Activated CD8-positive, alpha-beta memory T cell treated with anti-CD3 and anti-CD28 coated beads, Interleukin-2, amount 50 U/mL, for 4 hours (primary cell): Measurements from ENCODE around the gene ZSWIM8.
"Not testable (repeated sequence)": the region's sequence is repeated elsewhere in the genome, so short reads cannot be mapped to it uniquely, and the experiment has no call there.

Experiments used
- DNase-seq: peaks from one replicate; pipeline ENCODE4 v3.0.0-alpha.2; 2020

ZSWIM8 gene

DNA sequence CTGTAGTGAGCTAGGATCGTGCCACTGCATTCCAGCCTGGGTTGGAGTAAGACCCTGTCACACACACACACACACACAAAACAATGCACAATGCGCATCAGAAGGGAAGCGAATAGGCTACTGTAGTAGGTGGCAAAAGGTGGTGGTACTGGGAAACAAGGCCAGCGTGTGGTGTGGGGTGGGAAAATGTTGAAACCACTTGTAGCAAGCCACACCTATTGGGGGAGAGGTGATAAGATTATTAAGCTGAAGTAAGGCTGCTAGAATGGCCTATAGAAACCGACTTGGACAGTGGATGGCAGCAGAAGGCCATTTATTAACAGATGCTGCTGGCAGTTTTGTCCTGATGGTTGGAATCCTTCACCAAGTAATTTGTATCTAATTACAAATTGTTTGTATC is 10.8 kb upstream of the ZSWIM8 start:
- no peak for DNase-seq

GRCh38 chr10:73779018-73779417 is 6.4 kb upstream of the ZSWIM8 start:
- no peak for DNase-seq

DNA sequence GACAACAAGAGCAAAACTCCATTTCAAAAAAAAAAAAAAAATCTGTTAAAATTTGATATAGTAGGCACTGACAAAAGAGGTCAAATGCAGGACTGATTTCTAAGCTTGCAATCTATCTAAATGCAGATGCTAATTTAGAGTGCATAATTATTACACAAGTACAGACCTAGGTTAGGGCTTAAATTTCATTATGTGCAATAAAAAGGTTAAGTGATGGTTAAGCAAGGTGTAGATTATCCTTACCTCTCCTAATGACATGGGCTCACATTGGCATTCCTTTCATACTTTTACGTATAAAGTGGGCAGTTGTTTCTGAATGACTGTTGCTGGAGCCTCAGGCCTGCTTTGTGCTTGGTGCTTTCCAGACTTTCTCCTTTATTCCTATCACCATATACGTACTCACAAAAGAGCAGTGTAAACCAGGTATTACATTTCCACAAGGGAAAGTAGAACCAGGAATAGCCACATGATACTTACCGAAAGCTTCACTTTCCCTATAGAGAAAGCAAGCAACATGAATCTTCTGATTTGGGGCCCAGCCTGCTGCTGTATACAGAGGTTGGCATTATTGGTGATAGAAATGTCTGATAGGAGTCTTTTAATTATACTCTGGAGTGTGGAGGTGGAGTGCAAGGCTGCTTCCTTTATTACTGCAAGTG is 5.7 kb upstream of the ZSWIM8 start:
- no peak for DNase-seq

- no peak for DNase-seq
Observed at GRCh38 chr10:73780301-73780700, 5.1 kb upstream of the ZSWIM8 start.

- DNase-seq, result no peak
Observed at GRCh38 chr10:73780966-73781365, 4.4 kb upstream of the ZSWIM8 start.

GRCh38 chr10:73781548-73781878 is 3.9 kb upstream of the ZSWIM8 start:
- no peak for DNase-seq

GRCh38 chr10:73781879-73782748 is 3.3 kb upstream of the ZSWIM8 start, which contains the start of gene CHCHD1:
Gene CHCHD1 (plus strand): TSS chr10:73782048. CDS start chr10:73782076, 28 bp downstream.
- DNase-seq, result peak; percentile 92

DNA sequence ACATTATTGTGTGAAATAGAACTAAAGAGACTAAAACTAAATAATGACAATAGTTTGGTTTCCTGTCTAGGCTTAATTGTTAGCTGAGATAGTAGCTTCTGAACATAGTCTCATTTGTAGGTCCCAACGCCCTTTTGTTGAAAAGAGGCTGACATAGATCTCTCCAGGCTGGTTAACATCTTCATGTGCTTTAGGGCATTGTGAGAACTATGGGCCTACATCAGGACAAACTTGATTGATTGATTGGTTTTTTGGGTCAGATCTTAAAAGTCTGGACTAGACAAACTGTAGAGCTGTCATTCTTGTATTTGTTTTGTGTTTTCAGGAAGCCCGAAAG is 2.7 kb upstream of the ZSWIM8 start:
- DNase-seq, result no peak

GRCh38 chr10:73785721-73786511 is 510 bp downstream of the ZSWIM8 start:
- DNase-seq, result peak; percentile 48

- no peak for DNase-seq
Observed at GRCh38 chr10:73786512-73786885, 1.1 kb downstream of the ZSWIM8 start.

DNA sequence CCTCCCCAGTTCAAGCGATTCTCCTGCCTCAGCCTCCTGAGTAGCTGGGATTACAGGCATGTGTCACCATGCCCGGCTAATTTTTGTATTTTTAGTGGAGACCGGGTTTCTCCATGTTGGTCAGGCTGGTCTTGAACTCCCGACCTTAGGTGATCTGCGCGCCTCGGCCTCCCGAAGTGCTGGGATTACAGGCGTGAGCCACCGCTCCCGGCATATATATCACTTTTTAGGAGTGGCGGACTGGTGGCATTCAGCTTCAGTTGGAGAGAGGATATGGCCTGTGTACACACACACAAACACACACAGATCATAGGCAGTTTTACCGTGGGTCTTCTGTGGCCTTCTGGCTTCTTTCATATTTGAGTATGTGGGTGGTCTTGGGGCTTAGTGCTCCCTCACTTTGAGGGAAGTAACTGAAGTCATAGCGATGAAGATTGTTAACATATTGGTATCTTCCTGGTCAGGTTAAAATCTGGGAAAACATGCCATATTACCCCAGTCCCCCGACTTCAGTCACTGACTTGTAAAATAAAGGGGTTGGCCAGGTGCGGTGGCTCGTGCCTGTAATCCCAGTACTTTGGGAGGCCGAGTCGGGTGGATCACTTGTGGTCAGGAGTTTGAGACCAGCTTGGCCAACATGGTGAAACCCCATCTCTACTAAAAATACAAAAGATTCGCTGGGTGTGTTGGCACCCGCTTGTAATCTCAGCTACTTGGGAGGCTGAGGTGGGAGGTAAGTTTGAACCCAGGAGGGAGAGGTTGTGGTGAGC is 1.8 kb downstream of the ZSWIM8 start:
- not testable (repeated sequence) for DNase-seq

DNA sequence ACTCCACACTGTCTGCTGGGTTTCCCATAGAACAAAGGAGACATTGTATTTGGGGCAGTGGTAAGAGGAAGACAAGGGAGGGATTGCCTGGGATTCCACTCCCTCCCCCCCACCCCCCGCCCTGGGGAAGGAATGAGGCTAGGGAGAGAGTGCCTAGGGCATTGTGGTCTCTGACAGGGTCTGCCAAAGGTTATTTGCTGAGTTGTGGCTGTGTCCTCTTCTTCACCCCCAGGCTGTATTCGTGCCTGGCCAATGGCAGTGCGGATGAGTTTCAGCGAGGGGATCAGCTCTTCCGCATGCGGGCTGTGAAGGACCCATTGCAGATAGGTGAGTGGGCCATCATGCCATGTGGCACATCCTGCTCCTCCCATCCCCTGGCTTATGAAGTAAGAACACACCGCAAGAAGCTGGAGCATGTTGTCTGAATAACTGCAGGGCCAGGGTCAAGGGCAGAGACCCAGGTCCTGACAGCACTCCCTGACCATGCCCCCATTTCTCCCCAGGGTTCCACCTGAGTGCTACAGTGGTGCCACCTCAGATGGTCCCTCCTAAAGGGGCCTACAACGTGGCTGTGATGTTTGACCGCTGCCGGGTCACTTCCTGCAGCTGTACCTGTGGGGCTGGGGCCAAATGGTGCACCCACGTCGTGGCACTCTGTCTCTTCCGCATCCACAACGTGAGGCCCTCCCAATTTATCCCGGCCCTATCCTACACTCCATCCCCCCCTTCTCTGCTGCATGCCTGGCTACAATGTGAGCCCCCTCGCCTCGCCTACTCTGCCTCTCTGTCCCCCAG is 3.7 kb downstream of the ZSWIM8 start:
- no peak for DNase-seq

DNA sequence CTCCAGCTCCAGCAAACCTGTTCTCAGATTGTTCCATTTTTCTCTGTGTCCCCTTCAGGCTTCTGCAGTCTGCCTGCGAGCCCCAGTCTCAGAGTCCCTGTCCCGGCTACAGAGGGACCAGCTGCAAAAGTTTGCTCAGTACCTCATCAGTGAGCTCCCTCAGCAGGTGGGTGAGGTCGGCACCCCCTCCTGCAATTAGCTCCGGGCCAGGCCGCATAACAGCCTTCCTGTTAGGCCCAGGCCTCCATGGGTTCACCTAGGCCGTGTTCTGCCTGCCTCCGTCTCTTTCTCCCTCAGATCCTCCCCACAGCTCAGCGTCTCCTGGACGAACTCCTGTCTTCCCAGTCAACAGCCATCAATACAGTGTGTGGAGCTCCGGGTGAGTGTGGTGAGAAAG is 4.3 kb downstream of the ZSWIM8 start:
- no peak for DNase-seq

GRCh38 chr10:73790886-73791625 is 5.7 kb downstream of the ZSWIM8 start:
- DNase-seq, result no peak

GRCh38 chr10:73791871-73792400 is 6.5 kb downstream of the ZSWIM8 start:
- DNase-seq, result no peak

DNA sequence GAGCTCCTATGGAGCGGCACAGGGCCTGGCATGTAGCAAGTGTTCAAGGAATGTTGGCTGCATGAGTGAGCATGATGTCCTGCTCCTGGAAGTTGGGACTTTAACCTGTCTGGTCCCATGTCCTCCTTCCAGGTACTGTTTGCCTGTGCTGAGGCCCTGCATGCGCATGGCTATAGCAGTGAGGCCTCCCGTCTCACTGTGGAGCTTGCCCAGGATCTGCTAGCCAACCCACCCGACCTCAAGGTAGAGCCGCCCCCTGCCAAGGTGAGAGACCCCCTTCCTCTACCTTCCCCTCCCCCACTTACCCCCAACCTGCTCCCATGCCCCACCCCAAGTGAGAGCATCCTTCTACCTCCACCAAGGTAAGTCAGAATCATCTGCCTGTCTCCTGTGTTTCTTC is 8.1 kb downstream of the ZSWIM8 start:
- DNase-seq, result no peak

DNA sequence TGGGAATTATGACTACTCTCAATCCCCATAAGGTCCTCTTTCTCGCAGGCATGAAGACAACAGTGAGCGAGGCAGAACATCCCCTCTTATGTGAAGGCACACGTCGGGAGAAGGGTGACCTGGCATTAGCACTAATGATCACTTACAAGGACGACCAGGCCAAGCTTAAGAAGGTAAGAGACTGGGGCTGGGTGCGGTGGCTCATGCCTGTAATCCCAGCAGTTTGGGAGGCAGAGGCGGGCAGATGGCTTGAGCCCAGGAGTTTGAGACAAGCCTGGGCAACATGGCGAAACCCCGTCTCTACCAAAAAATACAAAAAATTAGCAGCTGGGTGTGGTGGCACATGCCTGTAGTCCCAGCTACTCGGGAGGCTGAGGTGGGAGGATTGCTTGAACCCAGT is 10.1 kb downstream of the ZSWIM8 start:
- not testable (repeated sequence) for DNase-seq

GRCh38 chr10:73796035-73796434 is 10.6 kb downstream of the ZSWIM8 start:
- not testable (repeated sequence) for DNase-seq

- no peak for DNase-seq
Observed at GRCh38 chr10:73796766-73797165, 11.4 kb downstream of the ZSWIM8 start.

- DNase-seq, result no peak
Observed at GRCh38 chr10:73797324-73798025, 12.1 kb downstream of the ZSWIM8 start.
